ENCODE data around the gene CCDC85A. TPM values are rescaled to one million over a fixed set of nuclear protein-coding genes. Genes with fewer than 3 reads are reported as not detected.

Gene CCDC85A
- polyA plus RNA-seq, 1 donor from 2014 or later = 24.7 TPM

GRCh38 chr2:56286936-56287335 lies 103.1 kb downstream of the CCDC85A start:
- no peaks in the 10 kb centered on the region for H3K36me3 ChIP-seq (ENCODE audit: insufficient read depth, low read length)
- H3K4me2 ChIP-seq (ENCODE audit: low read length) = no peak overlapping the region
- no peak overlapping the region for H2AFZ ChIP-seq (ENCODE audit: low read depth, low read length)
- H3K27ac ChIP-seq (ENCODE audit: low read length) = no peak overlapping the region
- TF ChIP-seq EP300 (conservative IDR thresholded peaks at IDR 0.05; ENCODE audit: poor library complexity, severe bottlenecking) (no peak), POLR2AphosphoS5 (IDR thresholded peaks at IDR 0.05) (no peak), MXI1 (conservative IDR thresholded peaks at IDR 0.05; ENCODE audit: poor library complexity, severe bottlenecking) (no peak), REST (IDR thresholded peaks at IDR 0.05; ENCODE audit: borderline replicate concordance) (no peak), CTCF (IDR thresholded peaks at IDR 0.05; ENCODE audit: poor library complexity, severe bottlenecking) (no peak), SMC3 (conservative IDR thresholded peaks at IDR 0.05; ENCODE audit: poor library complexity) (no peak), RAD21 (conservative IDR thresholded peaks at IDR 0.05) (no peak), EZH2 (IDR thresholded peaks at IDR 0.05; ENCODE audit: borderline replicate concordance, insufficient read depth, low read length, poor library complexity, severe bottlenecking) (no peak), TAF1 (IDR thresholded peaks at IDR 0.05; ENCODE audit: low read depth) (no peak)
- H3K27me3 ChIP-seq (ENCODE audit: insufficient read depth, low read depth, low read length) = no peaks in the 10 kb centered on the region
- no peaks in the 10 kb centered on the region for H3K9me2 ChIP-seq (ENCODE audit: insufficient read depth, low read length)
- H3K79me2 ChIP-seq (replicated peaks; ENCODE audit: insufficient read depth, low read length) = no peaks in the 10 kb centered on the region
- H3K9me3 ChIP-seq (ENCODE audit: low read length) = no peaks in the 10 kb centered on the region
- no peak overlapping the region for H3K4me3 ChIP-seq (ENCODE audit: low read length)
- no peaks in the 10 kb centered on the region for H3F3A ChIP-seq (ENCODE audit: insufficient read depth, low read length, poor library complexity, severe bottlenecking)
- no peak overlapping the region for H3K9ac ChIP-seq (ENCODE audit: low read length)
- H4K20me1 ChIP-seq (ENCODE audit: insufficient read depth) = no peaks in the 10 kb centered on the region

- Histone ChIP-seq H3K9me3 (ENCODE audit: low read length) (no peaks in the 10 kb centered on the region), H4K20me1 (ENCODE audit: insufficient read depth) (no peaks in the 10 kb centered on the region), H3K4me2 (ENCODE audit: low read length) (no peak overlapping the region), H3K36me3 (ENCODE audit: insufficient read depth, low read length) (no peaks in the 10 kb centered on the region), H2AFZ (ENCODE audit: low read depth, low read length) (no peak overlapping the region), H3K27me3 (ENCODE audit: insufficient read depth, low read depth, low read length) (no peaks in the 10 kb centered on the region), H3F3A (ENCODE audit: insufficient read depth, low read length, poor library complexity, severe bottlenecking) (no peaks in the 10 kb centered on the region), H3K27ac (ENCODE audit: low read length) (no peak overlapping the region), H3K9ac (ENCODE audit: low read length) (no peak overlapping the region), H3K79me2 (replicated peaks; ENCODE audit: insufficient read depth, low read length) (no peaks in the 10 kb centered on the region), H3K4me3 (ENCODE audit: low read length) (no peak overlapping the region), H3K9me2 (ENCODE audit: insufficient read depth, low read length) (no peaks in the 10 kb centered on the region)
- TF ChIP-seq POLR2AphosphoS5 (IDR thresholded peaks at IDR 0.05) (no peak), MXI1 (conservative IDR thresholded peaks at IDR 0.05; ENCODE audit: poor library complexity, severe bottlenecking) (no peak), REST (IDR thresholded peaks at IDR 0.05; ENCODE audit: borderline replicate concordance) (no peak), EP300 (conservative IDR thresholded peaks at IDR 0.05; ENCODE audit: poor library complexity, severe bottlenecking) (no peak), RAD21 (conservative IDR thresholded peaks at IDR 0.05) (no peak), EZH2 (IDR thresholded peaks at IDR 0.05; ENCODE audit: borderline replicate concordance, insufficient read depth, low read length, poor library complexity, severe bottlenecking) (no peak), TAF1 (IDR thresholded peaks at IDR 0.05; ENCODE audit: low read depth) (no peak), CTCF (IDR thresholded peaks at IDR 0.05; ENCODE audit: poor library complexity, severe bottlenecking) (no peak), SMC3 (conservative IDR thresholded peaks at IDR 0.05; ENCODE audit: poor library complexity) (no peak)
Measured at GRCh38 chr2:56287508-56287907, 103.7 kb downstream of the CCDC85A start.
